Heart right ventricle (tissue), 16 donors: ENCODE measurements around the gene HS3ST4. TPM values are rescaled to one million over a fixed set of nuclear protein-coding genes. Genes with fewer than 3 reads are reported as not detected.

Source experiments
- ATAC-seq, 8 donors: fragments of 200-7000 bp; cut with Tn5 transposase; one replicate each; pipeline ENCODE4 v1.9.1; 2020; ENCODE audit warnings: mild to moderate bottlenecking in 8 of 8, moderate library complexity in 8 of 8, moderate number of reproducible peaks in 1 of 8
- DNase-seq, 2 donors: peaks; one replicate each; pipeline ENCODE4 v3.0.0-alpha.2; 2020
- H3K27ac ChIP-seq, 10 donors: fragments of 200-600 bp; sonication (generic) in 2 of 10; one replicate each; pipeline versions ENCODE4 v1.5.0 to v1.8.0; 2020 to 2022; ENCODE audit warnings: mild to moderate bottlenecking in 3 of 10
- H3K27me3 ChIP-seq, 7 donors: fragments of 200-600 bp; one replicate each; pipeline ENCODE4 v1.8.0; 2021 to 2022; ENCODE audit warnings: mild to moderate bottlenecking in 2 of 7
- H3K36me3 ChIP-seq, 9 donors: fragments of 200-600 bp; sonication (generic) in 1 of 9; one replicate each; pipeline versions ENCODE4 v1.5.0 to v1.8.0; 2020 to 2022; ENCODE audit warnings: mild to moderate bottlenecking in 2 of 9
- H3K4me1 ChIP-seq, 9 donors: fragments of 200-600 bp; sonication (generic) in 1 of 9; one replicate each; pipeline versions ENCODE4 v1.5.0 to v1.8.0; 2020 to 2022; ENCODE audit warnings: mild to moderate bottlenecking in 4 of 9
- H3K4me3 ChIP-seq, 10 donors: fragments of 200-600 bp; sonication (generic) in 2 of 10; one replicate each; pipeline versions ENCODE4 v1.5.0 to v1.8.0; 2020 to 2022; ENCODE audit warnings: mild to moderate bottlenecking in 7 of 10, moderate library complexity in 2 of 10
- H3K9me3 ChIP-seq, 11 donors: fragments of 200-600 bp in 10 of 11; sonication (generic) in 2 of 11; one replicate each; pipeline versions ENCODE4 v1.5.0 to v1.8.0; 2013 to 2022; ENCODE audit warnings: mild to moderate bottlenecking in 2 of 11, control low read depth in 1 of 11, moderate library complexity in 1 of 11
- WGBS, 2 donors: extraction: QIAGEN DNeasy Blood & Tissue Kit; methylation state at CpG; one replicate each; pipeline ENCODE4 v1.1.7; 2013; ENCODE audit warnings: inconsistent platforms in 1 of 2; 5-methylcytosine and 5-hydroxymethylcytosine counted together
- intact Hi-C, 10 donors: fragments of 100-400 bp; cut with DNase I; formaldehyde crosslinking; loops; one replicate each; pipeline versions ENCODE4 v1.11.1 to v1.14.2; 2022
- polyA plus RNA-seq, 2 donors: library from polyadenylated mRNA; stranded (reverse); fragments of 200-250 nt; gene quantifications; one replicate each; pipeline ENCODE4 v1.2.3, GENCODE V29; 2013
- total RNA-seq, 10 donors: library from RNA; stranded (reverse); fragmentation: NEBNext Ultra II Directional in 3 of 10; extraction: Animal tissue kit (Norgen Biotek cat#: 25700) in 3 of 10; gene quantifications; one replicate each; pipeline versions ENCODE4 v1.2.1 to v1.2.4, GENCODE V29; 2021 to 2023
- TF ChIP-seq, protein P1 (sequence below), 9 donors: fragments of 200-600 bp; sonication (generic) in 2 of 9; IDR thresholded peaks; one replicate each; pipeline versions ENCODE4 v1.5.0 to v1.8.0; 2021 to 2022; ENCODE audit warnings: antibody characterized with exemption in 9 of 9, mild to moderate bottlenecking in 5 of 9, moderate library complexity in 1 of 9
- donor health status: Arrhythmogenic right ventricular cardiomyopathy.
- donor health status: ischemic (EF 13 %, LVEDD 7.1; RV severe dilation, severe dysfunction).
- donor health status: healthy with polysubstance abuse.
- donor health status: DM: no; HTN: yes; CAD: no.
- donor health status: DM: no; HTN: no; CAD: no.
- donor health status: ischemic (EF 25% LVEDD 6.9; RV normal size, moderate dysfunction).
- donor health status: ischemic (EF 25% LVEDD 5.7; RV mildly dilated, moderate dysfunction).
- donor health status: healthy.
- donor health status: DM: yes; HTN: yes; CAD: no.
- donor health status: Ischemic cardiomyopathy.
- donor health status: ischemic (EF 35%, LVEDD 5.7; RV mildly dilated, moderate dysfunction).
- donor health status: nonischemic (EF 11% LVEDD 7.7; RV severe dilation, severe dysfunction).
- donor health status: DM: yes; HTN: yes; CAD: no.
- donor health status: PGD.
- donor health status: ischemic (EF 29% LVEDD 5.4; RV normal size, mild dysfunction).
- donor health status: nonischemic (EF 23%, LVEDD 6.1; RV moderate dilation, normal function).

HS3ST4 gene
- total and polyA plus RNA-seq, 12 donors: 0.01 TPM; not detected in 11

DNA sequence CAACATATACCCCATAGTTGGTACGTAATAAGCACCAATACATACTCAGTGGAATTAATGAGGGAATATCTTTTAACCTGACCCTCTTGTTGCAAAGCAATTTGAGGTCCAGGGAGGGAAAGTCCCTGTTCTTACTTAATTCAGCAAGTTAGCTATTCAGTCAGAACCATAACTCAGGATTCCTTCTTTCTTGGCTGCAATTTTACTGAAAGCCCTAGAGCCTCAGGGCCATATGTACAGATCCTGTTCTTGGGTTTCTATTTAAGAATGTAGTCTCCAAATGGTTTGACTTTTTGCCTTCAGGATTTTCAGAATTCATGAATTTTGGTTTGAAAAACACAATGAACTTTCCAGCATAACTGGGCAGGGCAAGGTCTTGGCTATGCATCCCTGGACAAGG lies 436.5 kb downstream of the HS3ST4 start:
- no peak overlapping the region for H3K27ac ChIP-seq
- no peaks in the 10 kb centered on the region for H3K9me3 ChIP-seq
- DNase-seq: no peak
- no peak for ATAC-seq
- H3K27me3 ChIP-seq: peaks cover 0 to 6% (median 0%) of the 10 kb centered on the region in 7 donors
- intact Hi-C loops: no loop called here
- no peak overlapping the region for H3K4me3 ChIP-seq
- no peaks in the 10 kb centered on the region for H3K4me1 ChIP-seq
- TF ChIP-seq, protein P1, sequence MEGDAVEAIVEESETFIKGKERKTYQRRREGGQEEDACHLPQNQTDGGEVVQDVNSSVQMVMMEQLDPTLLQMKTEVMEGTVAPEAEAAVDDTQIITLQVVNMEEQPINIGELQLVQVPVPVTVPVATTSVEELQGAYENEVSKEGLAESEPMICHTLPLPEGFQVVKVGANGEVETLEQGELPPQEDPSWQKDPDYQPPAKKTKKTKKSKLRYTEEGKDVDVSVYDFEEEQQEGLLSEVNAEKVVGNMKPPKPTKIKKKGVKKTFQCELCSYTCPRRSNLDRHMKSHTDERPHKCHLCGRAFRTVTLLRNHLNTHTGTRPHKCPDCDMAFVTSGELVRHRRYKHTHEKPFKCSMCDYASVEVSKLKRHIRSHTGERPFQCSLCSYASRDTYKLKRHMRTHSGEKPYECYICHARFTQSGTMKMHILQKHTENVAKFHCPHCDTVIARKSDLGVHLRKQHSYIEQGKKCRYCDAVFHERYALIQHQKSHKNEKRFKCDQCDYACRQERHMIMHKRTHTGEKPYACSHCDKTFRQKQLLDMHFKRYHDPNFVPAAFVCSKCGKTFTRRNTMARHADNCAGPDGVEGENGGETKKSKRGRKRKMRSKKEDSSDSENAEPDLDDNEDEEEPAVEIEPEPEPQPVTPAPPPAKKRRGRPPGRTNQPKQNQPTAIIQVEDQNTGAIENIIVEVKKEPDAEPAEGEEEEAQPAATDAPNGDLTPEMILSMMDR (IDR thresholded peaks at IDR 0.05): no peak
- WGBS, 2 donors: 67 to 73% methylated on average over 1 of the region's 1 CpG
- no peaks in the 10 kb centered on the region for H3K36me3 ChIP-seq

DNA sequence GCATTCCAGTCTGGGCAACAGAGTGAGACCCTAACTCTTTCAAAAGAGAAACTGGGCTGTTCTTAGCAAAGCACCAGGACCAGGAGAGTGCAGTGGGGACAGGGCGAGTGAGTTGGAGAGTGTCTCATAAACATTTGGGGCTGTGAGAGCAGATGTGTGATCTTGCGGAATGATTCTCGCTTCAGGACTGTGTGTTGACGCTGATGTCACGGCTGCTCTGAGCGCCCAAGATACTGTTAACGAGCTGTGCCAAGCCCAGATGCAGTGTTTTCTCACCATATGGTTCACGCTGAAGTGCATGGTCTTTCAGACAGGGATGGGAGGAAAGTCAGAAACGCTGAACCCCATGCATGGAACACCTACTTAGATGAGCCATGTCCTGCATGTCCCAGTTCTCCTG lies 438.2 kb downstream of the HS3ST4 start:
- 57 to 60% methylated on average over 9 of the region's 9 CpGs for WGBS, 2 donors
- H3K4me1 ChIP-seq: no peaks in the 10 kb centered on the region
- DNase-seq (no peak), ATAC-seq (no peak)
- no peak overlapping the region for H3K27ac ChIP-seq
- intact Hi-C loops: no loop called here
- no peaks in the 10 kb centered on the region for H3K9me3 ChIP-seq
- TF ChIP-seq, protein P1 (IDR thresholded peaks at IDR 0.05): no peak
- no peaks in the 10 kb centered on the region for H3K36me3 ChIP-seq
- no peak overlapping the region for H3K4me3 ChIP-seq
- peaks cover 0 to 5% (median 0%) of the 10 kb centered on the region in 7 donors for H3K27me3 ChIP-seq

DNA sequence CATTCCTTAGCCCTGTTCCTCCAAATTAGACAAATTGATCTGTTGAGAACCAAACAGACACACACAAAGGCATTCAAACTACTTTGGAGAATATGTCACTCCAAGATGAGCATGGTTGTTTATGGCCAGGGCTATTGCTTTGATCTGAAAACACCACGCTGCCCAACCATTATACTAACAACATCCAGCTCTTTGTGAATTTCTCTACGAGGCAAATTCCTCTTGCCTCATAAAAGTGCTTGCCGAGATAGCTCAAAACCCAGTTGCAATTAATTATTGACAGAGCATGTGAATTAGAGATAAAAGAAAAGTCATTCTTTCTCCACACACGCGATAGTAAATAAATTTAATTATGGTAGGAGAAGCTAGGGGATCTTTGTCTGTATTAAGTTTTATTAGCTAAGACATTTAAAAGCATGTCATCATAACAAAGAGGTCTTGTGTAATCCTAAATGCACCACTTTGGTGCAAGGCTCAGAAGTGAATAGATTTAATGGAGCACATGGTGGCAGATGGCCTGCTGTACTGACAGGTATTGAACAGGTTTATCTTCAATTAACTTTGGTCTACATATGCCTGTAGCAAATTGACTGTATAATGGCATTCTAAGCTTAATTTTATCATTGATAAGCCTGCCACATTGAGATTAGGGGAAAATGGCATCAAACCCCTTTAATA lies 441.8 kb downstream of the HS3ST4 start:
- Histone ChIP-seq H3K4me1 (no peaks in the 10 kb centered on the region), H3K27ac (no peak overlapping the region), H3K36me3 (no peaks in the 10 kb centered on the region), H3K4me3 (no peak overlapping the region), H3K27me3 (peaks cover 0 to 2% (median 0%) of the 10 kb centered on the region in 7 donors), H3K9me3 (no peaks in the 10 kb centered on the region)
- 68 to 73% methylated on average over 5 of the region's 5 CpGs for WGBS, 2 donors
- TF ChIP-seq, protein P1 (IDR thresholded peaks at IDR 0.05): no peak
- ATAC-seq (no peak), DNase-seq (no peak)
- intact Hi-C loops: no loop called here

DNA sequence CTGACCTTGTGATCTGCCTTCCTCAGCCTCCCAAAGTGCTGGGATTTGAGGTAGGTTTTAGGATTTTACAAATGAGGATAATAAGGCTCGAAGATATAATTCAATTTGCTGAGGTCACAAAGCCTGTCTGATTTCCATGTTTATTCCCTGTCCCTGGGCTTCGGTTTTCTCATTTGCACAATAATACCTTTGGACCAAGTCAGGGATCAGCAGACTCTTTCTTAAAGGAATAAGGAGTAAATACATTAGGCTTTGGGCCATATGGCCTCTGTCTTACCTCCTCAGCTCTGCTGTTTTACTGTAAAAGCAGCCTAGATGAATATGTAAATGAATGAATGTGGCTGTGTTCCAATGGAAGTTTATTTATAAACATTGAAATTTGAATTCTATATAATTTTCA lies 442.8 kb downstream of the HS3ST4 start:
- no peak overlapping the region for H3K27ac ChIP-seq
- ATAC-seq (no peak), DNase-seq (no peak)
- intact Hi-C loops: no loop called here
- no peaks in the 10 kb centered on the region for H3K9me3 ChIP-seq
- TF ChIP-seq, protein P1 (IDR thresholded peaks at IDR 0.05): no peak
- H3K27me3 ChIP-seq: no peaks in the 10 kb centered on the region
- no peaks in the 10 kb centered on the region for H3K4me1 ChIP-seq
- no peak overlapping the region for H3K4me3 ChIP-seq
- 65 to 80% methylated on average over 2 of the region's 2 CpGs for WGBS, 2 donors
- no peaks in the 10 kb centered on the region for H3K36me3 ChIP-seq
